ENCODE measurements around the gene ADGRF5. TPM values are rescaled to one million over a fixed set of nuclear protein-coding genes. Genes with fewer than 3 reads are reported as not detected.
A peak's percentile ranks its signal among the peaks of the same experiment; 100 is the strongest.

Gene ADGRF5
- total RNA-seq, 3 donors from 2014 or later (not counting 1 experiment from before 2014, with no cell fraction given), result not detected

DNA sequence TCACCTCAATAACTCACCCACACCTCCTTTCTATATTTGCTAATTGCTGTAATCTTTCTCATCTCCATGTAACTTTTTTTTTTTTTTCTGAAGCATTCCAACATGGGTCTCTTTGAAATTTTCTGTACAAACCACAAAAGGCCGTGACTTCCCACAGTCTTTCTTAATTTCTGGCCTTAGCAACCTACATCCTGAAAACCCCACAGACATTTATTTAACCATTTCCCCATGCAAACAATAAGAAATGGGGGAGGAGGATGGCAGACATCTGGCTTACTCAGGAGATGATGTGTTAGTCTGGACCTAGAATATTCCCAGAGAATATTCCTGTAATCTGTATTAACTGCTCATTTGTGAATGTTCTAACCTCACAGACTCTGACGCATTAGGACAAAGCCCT is 70.9 kb downstream of the ADGRF5 start:
- TF ChIP-seq, protein P1, sequence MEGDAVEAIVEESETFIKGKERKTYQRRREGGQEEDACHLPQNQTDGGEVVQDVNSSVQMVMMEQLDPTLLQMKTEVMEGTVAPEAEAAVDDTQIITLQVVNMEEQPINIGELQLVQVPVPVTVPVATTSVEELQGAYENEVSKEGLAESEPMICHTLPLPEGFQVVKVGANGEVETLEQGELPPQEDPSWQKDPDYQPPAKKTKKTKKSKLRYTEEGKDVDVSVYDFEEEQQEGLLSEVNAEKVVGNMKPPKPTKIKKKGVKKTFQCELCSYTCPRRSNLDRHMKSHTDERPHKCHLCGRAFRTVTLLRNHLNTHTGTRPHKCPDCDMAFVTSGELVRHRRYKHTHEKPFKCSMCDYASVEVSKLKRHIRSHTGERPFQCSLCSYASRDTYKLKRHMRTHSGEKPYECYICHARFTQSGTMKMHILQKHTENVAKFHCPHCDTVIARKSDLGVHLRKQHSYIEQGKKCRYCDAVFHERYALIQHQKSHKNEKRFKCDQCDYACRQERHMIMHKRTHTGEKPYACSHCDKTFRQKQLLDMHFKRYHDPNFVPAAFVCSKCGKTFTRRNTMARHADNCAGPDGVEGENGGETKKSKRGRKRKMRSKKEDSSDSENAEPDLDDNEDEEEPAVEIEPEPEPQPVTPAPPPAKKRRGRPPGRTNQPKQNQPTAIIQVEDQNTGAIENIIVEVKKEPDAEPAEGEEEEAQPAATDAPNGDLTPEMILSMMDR (IDR thresholded peaks at IDR 0.05), result no peak
- Mint-ChIP-seq H3K4me1 (peaks cover 6% of the 10 kb centered on the region in 2 donors), H3K27ac (no peak overlapping the region), H3K4me3 (no peak overlapping the region), H3K9me3 (no peaks in the 10 kb centered on the region), H3K36me3 (no peaks in the 10 kb centered on the region), H3K27me3 (ENCODE audit: low read depth in 2 of 2) (peaks cover 12 to 17% of the 10 kb centered on the region in 2 donors)
- Histone ChIP-seq H3K4me1 (ENCODE audit: control insufficient read depth, insufficient read depth, low read length) (no peaks in the 10 kb centered on the region), H3K4me3 (ENCODE audit: low read length) (no peak overlapping the region), H3K27ac (ENCODE audit: low read length) (no peak overlapping the region), H3K9me3 (ENCODE audit: control insufficient read depth, insufficient read depth, low read length) (no peaks in the 10 kb centered on the region), H3K27me3 (ENCODE audit: control insufficient read depth, insufficient read depth, low read length) (no peaks in the 10 kb centered on the region), H3K36me3 (ENCODE audit: control insufficient read depth, insufficient read depth, low read length) (no peaks in the 10 kb centered on the region)
- ATAC-seq (no peak), DNase-seq (no peak)
- 80% methylated on average over 2 of the region's 2 CpGs for WGBS (ENCODE audit: insufficient coverage)
- intact Hi-C loops (cut with micrococcal nuclease), result no loop called here

DNA sequence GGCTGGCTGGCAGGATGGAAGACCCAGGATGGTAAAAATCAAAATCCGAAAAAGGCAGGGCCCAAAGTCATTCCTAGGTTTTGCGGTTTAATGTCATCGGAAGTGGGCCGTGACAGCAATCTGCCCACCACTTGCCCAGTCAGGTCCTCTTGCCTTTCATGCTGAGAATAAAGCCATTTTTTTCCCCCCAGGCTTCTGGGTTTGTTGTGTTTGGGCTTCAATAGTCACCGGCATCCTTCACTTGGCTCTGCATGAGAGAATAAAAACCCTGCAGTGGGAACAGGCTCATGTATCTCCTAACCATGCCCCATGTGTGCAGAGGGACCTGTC is 72.4 kb downstream of the ADGRF5 start:
- Histone ChIP-seq H3K36me3 (ENCODE audit: control insufficient read depth, insufficient read depth, low read length) (no peaks in the 10 kb centered on the region), H3K4me3 (ENCODE audit: low read length) (no peak overlapping the region), H3K27ac (ENCODE audit: low read length) (no peak overlapping the region), H3K27me3 (ENCODE audit: control insufficient read depth, insufficient read depth, low read length) (no peaks in the 10 kb centered on the region), H3K9me3 (ENCODE audit: control insufficient read depth, insufficient read depth, low read length) (no peaks in the 10 kb centered on the region), H3K4me1 (ENCODE audit: control insufficient read depth, insufficient read depth, low read length) (no peaks in the 10 kb centered on the region)
- no peaks in the 10 kb centered on the region for H3K9me3 Mint-ChIP-seq
- WGBS (ENCODE audit: insufficient coverage), result 77% methylated on average over 4 of the region's 5 CpGs
- TF ChIP-seq, protein P1 (IDR thresholded peaks at IDR 0.05), result no peak
- no peak overlapping the region for H3K27ac Mint-ChIP-seq
- ATAC-seq (no peak), DNase-seq (no peak)
- H3K4me1 Mint-ChIP-seq, result peaks cover 6% of the 10 kb centered on the region in 2 donors
- no peaks in the 10 kb centered on the region for H3K36me3 Mint-ChIP-seq
- intact Hi-C loops (cut with micrococcal nuclease), result loop anchor here (10.0 kb wide), 1 partner anchor 195 kb away; the partner anchor contains the start of gene ADGRF1
- H3K4me3 Mint-ChIP-seq, result no peak overlapping the region
- peaks cover 12 to 15% of the 10 kb centered on the region in 2 donors for H3K27me3 Mint-ChIP-seq (ENCODE audit: low read depth in 2 of 2)

DNA sequence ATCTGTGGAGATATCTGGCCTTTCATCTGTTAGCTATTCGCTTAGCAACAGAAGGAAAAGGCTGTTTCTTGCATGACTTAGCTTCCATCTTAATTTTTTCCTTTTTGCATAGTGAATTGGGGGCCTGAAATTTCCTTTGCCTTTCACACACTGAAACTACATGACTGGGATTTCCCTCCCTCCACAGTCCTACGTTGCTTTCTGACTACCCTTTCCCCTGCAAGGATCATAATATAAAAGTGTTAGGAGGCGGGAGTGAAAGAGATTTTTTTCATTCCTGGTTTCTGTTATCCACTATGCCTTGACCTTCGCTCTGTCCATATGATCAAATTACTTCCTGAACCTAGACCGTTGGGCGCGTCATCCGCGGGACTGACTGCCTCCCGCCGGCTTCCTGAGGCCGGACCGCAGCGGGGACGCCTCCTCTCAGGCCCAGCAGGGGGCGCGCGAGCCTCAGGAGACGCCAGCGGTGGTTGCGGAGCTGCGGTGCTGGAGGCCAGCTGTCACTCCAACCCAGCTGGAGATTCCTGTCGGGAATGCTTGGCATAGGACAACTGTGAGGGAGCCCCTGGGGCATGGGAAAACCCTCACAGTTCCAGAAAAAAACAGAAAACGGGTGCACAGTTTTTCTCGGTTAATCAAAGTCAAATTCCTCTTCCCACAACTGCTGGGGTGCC is 72.9 kb downstream of the ADGRF5 start:
- Mint-ChIP-seq H3K27ac (no peak overlapping the region), H3K4me1 (peaks cover 6% of the 10 kb centered on the region in 2 donors), H3K36me3 (no peaks in the 10 kb centered on the region), H3K4me3 (peak overlapping the region; percentile 55), H3K27me3 (ENCODE audit: low read depth in 2 of 2) (peaks cover 12 to 13% of the 10 kb centered on the region in 2 donors), H3K9me3 (no peaks in the 10 kb centered on the region)
- ATAC-seq (peak; percentile 55 to 93 (median 76)), DNase-seq (peak; percentile 57 to 64)
- intact Hi-C loops (cut with micrococcal nuclease), result loop anchor here (10.0 kb wide), 1 partner anchor 196 kb away; the partner anchor contains the start of gene ADGRF1
- H3K36me3 ChIP-seq (ENCODE audit: control insufficient read depth, insufficient read depth, low read length), result no peaks in the 10 kb centered on the region
- 10% methylated on average over 23 of the region's 25 CpGs for whole genome bisulfite sequencing (ENCODE audit: insufficient coverage)
- TF ChIP-seq, protein P1 (IDR thresholded peaks at IDR 0.05), result peak; percentile 72
- no peaks in the 10 kb centered on the region for H3K27me3 ChIP-seq (ENCODE audit: control insufficient read depth, insufficient read depth, low read length)
- H3K4me1 ChIP-seq (ENCODE audit: control insufficient read depth, insufficient read depth, low read length), result no peaks in the 10 kb centered on the region
- no peak overlapping the region for H3K27ac ChIP-seq (ENCODE audit: low read length)
- no peaks in the 10 kb centered on the region for H3K9me3 ChIP-seq (ENCODE audit: control insufficient read depth, insufficient read depth, low read length)
- no peak overlapping the region for H3K4me3 ChIP-seq (ENCODE audit: low read length)

Measured in natural killer cell (primary cell).